Measurements from ENCODE around the gene EIF3I.

DNA sequence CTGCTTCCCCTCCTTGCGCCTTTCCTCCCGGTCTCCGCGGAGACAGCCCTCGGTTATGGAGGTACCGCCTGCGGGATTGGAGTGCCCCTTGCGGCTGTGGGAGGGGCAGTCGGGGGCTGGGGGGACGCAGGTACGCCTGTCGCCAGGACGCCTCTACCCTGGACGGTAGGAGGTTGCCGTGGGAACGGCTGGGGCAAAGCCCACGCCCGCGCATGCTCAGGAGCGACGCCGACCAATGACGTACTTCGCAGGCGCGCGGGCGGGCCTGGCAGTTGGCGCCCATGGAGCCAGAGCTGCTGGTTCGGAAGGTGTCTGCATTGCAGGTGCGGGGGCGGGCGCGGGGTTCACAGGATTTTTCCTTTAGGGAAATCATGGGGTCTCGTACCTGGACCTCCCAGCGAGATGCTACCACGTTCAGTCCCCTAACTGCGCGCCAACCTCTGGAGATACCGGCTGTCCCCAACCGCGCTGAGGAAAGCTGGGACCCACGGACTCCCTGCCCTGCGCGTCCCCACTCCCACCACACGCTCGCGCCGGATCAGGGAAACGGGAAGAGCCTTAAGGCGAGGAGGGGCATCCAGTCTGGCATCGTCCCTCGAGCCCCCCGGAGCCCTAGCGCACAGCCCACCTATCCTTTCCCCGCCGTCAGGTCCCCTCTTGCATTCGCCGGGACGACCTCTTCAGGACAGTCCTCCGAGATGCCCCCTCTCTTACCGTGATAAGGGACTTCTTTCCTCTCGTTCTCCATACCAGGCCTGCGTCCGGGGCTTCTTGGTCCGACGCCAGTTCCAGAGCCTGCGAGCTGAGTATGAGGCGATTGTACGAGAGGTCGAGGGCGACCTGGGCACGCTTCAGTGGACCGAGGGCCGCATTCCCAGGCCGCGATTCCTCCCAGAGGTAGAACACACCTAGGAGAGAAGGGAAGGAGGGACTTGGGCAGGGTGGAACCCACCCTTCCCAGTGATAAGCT, 16.5 kb upstream of the EIF3I start, which contains the start of gene IQCC:
- TF ChIP-seq, protein P1, sequence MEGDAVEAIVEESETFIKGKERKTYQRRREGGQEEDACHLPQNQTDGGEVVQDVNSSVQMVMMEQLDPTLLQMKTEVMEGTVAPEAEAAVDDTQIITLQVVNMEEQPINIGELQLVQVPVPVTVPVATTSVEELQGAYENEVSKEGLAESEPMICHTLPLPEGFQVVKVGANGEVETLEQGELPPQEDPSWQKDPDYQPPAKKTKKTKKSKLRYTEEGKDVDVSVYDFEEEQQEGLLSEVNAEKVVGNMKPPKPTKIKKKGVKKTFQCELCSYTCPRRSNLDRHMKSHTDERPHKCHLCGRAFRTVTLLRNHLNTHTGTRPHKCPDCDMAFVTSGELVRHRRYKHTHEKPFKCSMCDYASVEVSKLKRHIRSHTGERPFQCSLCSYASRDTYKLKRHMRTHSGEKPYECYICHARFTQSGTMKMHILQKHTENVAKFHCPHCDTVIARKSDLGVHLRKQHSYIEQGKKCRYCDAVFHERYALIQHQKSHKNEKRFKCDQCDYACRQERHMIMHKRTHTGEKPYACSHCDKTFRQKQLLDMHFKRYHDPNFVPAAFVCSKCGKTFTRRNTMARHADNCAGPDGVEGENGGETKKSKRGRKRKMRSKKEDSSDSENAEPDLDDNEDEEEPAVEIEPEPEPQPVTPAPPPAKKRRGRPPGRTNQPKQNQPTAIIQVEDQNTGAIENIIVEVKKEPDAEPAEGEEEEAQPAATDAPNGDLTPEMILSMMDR (IDR thresholded peaks at IDR 0.05; ENCODE audit: control extremely low read depth in 1 of 3, insufficient read depth in 1 of 3, low read depth in 1 of 3, low read length in 3 of 3): peak in 2 of 3 experiments; percentile 31 to 43; a peak in 2 of 4 replicates
- TF ChIP-seq TCF12 (IDR thresholded peaks at IDR 0.05; ENCODE audit: low read depth, low read length) (no peak), SUZ12 (IDR thresholded peaks at IDR 0.05; ENCODE audit: low read length) (no peak), YY1 (IDR thresholded peaks at IDR 0.05; ENCODE audit: low read depth, low read length) (peak; percentile 62; the same call in 1 of the 2 replicates), KDM1A (IDR thresholded peaks at IDR 0.05; ENCODE audit: borderline replicate concordance, low read length) (no peak), CEBPB (IDR thresholded peaks at IDR 0.05; ENCODE audit: low read depth, low read length) (no peak), SP2 (IDR thresholded peaks at IDR 0.05; ENCODE audit: low read length) (no peak), POLR2AphosphoS5 (IDR thresholded peaks at IDR 0.05; ENCODE audit: low read depth, low read length) (peak; percentile 63; the same call in 1 of the 2 replicates), ATF3 (IDR thresholded peaks at IDR 0.05; ENCODE audit: insufficient read depth, low read depth, low read length) (peak; percentile 89), POLR2A (IDR thresholded peaks at IDR 0.05; ENCODE audit: control extremely low read depth in 1 of 2, low read depth in 2 of 2, low read length in 2 of 2) (peak in 1 of 2 experiments; percentile 90; a peak in 2 of 3 replicates), TAF7 (optimal IDR thresholded peaks at IDR 0.05; ENCODE audit: borderline replicate concordance, low read depth, low read length) (peak; percentile 54), SP1 (IDR thresholded peaks at IDR 0.05; ENCODE audit: low read depth, low read length) (peak; percentile 43; the same call in 1 of the 2 replicates), BRCA1 (IDR thresholded peaks at IDR 0.05; ENCODE audit: low read depth, low read length) (no peak; the same call in 1 of the 2 replicates)
